HK-2 (cell line): ENCODE measurements around the gene RABL3.
"Not testable (repeated sequence)": the region's sequence is repeated elsewhere in the genome, so short reads cannot be mapped to it uniquely, and the experiment has no call there.

Source experiments
- DNase-seq: peaks from one replicate; pipeline ENCODE4 v3.0.0-alpha.2; 2018; ENCODE audit not compliant: unreplicated experiment

RABL3 gene

DNA sequence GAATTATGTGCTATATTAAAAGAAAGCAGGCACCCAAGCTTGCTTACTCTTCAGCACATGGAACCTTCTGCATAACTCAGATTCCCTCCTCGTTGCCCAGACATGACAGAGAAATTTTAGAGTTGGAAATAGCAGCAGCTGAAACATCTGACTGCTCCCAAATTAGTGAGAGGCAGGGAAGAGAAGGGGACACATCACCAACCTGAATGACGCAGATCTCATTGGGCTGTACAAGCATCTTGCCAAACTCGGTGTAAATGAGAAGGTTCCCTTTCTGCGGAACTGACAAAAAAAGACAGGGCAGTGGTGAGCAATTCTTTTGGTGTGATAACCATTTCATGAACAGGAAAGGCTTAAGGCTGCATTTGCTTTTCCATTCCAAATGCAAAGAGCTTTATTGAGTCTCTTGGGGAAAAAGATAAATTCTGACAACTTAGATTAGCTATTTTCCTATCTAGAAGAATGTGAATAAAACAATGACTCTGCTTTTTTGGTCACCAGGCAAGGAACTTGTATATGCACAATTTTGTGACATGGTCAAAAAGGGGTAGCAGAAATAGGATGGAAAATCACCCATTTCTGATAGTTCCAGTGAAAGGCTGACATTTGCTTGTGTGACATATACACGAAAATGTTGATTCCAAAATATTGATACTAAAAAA is 95.4 kb downstream of the RABL3 start:
- no peak for DNase-seq

DNA sequence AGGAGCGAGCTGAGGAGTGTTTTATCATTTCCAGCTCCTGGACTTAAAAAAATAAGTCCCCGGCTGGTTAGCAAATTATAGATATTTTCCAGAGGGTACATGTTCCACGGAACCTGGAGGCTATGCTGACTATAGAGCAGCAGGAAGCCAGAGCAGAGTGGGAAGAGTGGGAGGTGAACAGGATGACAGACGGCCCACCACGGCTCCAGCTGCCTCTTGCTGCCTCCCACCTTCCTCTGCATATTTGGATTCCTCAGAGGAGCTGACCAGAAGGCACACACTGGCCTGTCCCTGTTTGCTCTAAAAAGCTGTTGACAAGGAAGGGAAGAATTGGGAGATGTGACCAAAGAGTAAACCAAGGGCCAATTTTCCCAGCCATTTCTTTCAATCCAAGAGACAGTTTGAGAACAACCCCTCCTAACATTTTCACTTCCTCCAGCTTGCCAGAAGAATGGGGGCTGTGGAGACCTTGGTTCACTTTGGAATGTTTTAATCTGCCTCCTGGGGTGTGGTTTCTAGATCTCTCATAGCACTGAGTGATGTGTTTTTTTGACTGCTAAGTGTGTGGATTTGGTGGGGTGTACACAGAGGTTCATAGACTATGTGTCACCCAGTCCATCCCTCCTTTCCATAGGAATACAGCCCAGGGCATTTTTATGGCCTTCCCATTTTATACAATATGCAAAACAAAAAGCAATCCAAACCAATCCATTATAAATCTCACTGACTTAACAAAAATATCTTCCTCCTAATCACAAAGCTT is 97.1 kb downstream of the RABL3 start:
- no peak for DNase-seq

DNA sequence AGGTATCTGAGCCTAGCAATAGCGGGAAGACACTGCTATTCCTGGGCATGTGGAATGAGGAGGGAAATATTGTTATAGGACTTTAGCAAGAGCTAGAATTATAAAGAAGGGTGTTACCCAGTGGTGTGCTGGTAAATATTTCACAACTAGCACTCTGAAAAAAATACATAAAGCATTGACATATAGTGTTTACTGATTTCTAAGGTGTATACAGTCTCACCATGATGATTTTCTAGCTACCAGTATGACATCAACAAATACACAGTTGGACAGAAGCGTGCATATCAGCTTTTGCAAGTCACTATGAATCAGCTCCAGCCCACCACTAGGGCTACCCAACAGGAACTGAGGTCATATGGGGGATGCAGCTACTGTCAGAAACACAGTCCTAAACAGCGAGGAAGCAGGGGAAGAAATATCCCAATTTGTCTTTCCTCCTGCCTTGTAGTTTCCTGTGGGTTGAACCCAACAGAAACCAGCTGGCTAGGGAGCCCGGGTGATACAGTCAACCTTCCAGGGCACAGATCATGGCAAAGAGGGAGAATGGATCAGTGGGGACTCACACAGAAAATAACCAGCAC is 99.9 kb downstream of the RABL3 start:
- DNase-seq, result no peak

DNA sequence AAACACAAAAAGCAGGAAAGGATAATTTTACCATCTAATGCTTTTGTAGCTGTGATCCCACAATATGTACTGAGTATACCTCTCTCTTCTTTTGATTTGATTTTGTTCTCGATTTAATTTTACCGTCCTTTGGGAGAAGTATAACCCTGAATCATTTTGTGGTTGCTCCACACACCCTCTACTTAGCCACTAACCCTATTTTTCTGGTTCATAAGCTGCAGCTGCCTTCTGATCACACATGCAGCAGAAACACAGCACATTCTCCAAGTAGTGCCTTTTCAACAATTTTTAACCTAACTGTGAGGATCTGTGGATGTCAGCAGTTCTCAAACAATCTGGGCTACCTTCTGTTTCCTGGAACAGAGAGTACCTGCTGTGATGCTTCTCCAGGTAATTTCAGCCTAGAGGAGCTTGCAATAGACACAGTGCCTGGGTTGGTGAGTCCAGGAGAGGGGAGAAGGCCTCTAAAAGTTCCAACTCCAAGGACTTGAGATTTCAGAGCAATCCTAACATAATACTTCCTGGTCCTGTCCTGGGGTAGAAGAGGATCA is 100.5 kb downstream of the RABL3 start:
- DNase-seq, result no peak

DNA sequence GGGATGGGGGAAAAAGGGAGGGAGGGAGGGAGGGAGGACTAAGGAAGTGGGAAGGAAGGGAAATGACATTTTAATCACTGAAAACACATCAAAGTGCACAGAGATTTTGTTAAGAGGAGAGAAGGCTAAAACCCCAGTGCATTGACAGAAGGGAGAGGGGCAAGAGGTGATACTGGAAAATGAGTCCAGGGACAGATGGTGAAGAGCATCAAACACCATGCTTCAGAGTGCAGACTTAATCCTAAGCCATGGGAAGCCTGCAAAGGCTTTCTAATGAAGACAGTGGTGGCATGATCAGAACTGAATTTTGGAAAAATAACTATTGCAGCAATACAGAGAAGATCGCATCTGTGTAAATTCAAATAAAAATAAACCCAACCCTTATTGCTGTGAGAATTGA is 102.1 kb downstream of the RABL3 start:
- DNase-seq, result no peak

DNA sequence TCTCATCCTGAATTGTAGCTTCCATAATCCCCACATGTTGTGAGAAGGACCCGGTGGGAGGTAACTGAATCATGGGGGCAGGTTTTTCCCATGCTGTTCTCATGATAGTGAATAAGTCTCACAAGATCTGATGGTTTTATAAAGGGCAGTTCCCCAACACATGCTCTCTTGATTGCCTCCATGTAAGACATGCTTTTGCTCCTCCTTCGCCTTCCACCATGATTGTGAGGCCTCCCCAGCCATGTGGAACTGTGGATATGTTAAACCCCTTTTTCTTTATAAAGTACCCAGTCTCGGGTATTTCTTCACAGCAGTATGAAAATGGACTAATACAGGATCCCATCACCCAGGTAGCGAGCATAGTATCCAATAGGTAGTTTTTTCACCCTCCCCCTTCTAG is 103.5 kb downstream of the RABL3 start:
- not testable (repeated sequence) for DNase-seq

DNA sequence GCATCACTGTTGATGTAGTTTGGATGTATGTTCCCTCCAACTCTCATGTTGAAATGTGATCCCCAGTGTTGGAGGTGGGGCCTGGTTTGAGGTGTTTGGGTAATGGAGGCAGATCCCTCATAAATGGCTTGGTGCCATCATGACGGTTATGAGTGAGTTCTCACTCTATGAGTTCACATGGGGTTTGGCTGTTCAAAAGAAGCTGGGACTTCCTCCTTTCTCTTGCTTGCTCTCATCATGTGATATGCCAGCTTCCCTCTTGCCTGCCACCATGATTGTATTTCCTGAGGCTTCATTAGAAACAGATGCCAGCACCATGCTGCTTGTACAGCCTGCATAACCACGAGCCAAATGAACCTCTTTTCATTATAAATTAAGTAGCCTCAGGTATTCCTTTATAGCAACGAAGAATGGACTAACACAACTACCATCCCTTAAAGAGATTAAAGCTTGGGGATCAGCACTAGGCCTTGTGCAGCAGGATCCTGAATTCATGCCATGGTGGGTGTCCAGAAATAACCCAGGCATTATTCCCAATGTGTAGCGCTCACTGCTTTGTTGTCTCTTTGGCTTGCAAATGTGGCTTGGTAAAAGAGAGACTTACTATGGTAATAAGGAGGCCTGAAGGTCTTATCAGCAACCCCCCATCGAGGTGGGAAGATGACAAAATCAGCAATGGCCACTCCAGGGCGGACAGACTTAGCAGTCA is 104.3 kb downstream of the RABL3 start:
- DNase-seq, result no peak

DNA sequence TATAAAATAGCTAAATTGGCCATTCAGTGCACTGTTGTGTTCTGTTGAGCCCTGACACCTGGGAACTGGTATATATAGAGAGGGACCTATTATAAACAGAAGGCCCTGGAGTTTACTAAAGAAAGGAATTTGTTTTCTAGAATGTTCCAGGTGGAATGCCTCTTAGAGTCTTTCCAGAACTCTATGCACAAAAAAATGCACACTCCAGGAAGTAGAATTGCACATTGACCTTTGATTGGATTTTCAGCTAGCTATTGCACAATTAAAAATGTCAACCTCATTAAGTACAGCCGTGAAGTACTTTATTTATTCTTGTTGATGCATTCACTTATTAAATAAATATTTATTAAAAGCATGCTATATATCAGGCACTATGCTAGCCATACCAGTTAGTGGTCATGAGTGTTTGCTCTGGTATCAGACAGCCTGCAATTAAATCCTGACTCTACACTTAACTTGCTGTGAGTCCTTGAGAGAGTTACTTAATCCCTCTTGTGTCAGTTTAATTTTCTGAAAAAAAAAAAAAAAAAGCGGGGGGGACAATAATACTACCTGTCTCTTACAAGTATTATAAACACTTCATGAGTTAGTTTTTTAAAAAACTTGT is 105.4 kb downstream of the RABL3 start:
- DNase-seq, result no peak
